GM12878 (cell line): Measurements from ENCODE around the gene MAGEB10. TPM values are rescaled to one million over a fixed set of nuclear protein-coding genes. Genes with fewer than 3 reads are reported as not detected.

Experiments
- ATAC-seq: fragments of 200-7000 bp; cut with Tn5 transposase; 3 replicates; pipeline ENCODE4 v1.9.1; 2020; ENCODE audit warnings: mild to moderate bottlenecking, moderate library complexity
- BruUV-seq: library from RNA; stranded (reverse); fragments of 400-500 nt; replicated peaks from 2 replicates; lab custom pipeline; 2021; lab: Mats Ljungman, UMichigan
- CTCF ChIA-PET: fragments of 300-600 bp; sonication (Branson Sonifier 250); formaldehyde crosslinking; extraction: SDS; loops from one replicate; lab custom pipeline; 2021; ENCODE audit warnings: inconsistent platforms; lab: Yijun Ruan, JAX
- POLR2A ChIA-PET: fragments of 350-600 bp; formaldehyde crosslinking; extraction: SDS; loops from one replicate; lab custom pipeline; 2021; ENCODE audit warnings: inconsistent platforms; lab: Charles Lee
- RAD21 ChIA-PET: fragments of 300-600 bp; sonication (Branson Sonifier 250); formaldehyde crosslinking; loops from one replicate; lab custom pipeline; 2023; ENCODE audit warnings: antibody characterized with exemption; ENCODE audit not compliant: unreplicated experiment; lab: Charles Lee
- SMC1A ChIA-PET: fragments of 300-600 bp; sonication (Branson Sonifier 250); formaldehyde crosslinking; loops from one replicate; lab custom pipeline; 2023; ENCODE audit not compliant: unreplicated experiment, uncharacterized antibody; lab: Charles Lee
- DNase-seq: peaks from one replicate; pipeline ENCODE4 v3.0.0-alpha.2; 2011; ENCODE audit warnings: low read depth, low spot score
- FAIRE-seq: peaks from 3 replicates; lab custom pipeline; 2011; peaks lifted over from hg19 to GRCh38; lab: Jason Lieb, UNC
- H2AFZ ChIP-seq: 2 replicates; pipeline ENCODE4 v1.6.0; 2011; ENCODE audit warnings: low read depth, low read length, control low read depth; ENCODE audit not compliant: control insufficient read depth
- H3K27ac ChIP-seq: 2 replicates; pipeline ENCODE4 v1.5.1; 2011; ENCODE audit warnings: control low read depth; ENCODE audit not compliant: control insufficient read depth, insufficient read depth
- H3K27me3 ChIP-seq, 2 experiments: replicated peaks in 1 of 2; 2 replicates each; pipeline versions ENCODE4 v1.6.0 to v1.6.1; 2011; ENCODE audit warnings: low read length in 1 of 2; ENCODE audit not compliant: control insufficient read depth in 2 of 2, insufficient read depth in 2 of 2
- H3K36me3 ChIP-seq, 2 experiments: 2 replicates each; pipeline ENCODE4 v1.5.1; 2011; ENCODE audit warnings: low read length in 1 of 2; ENCODE audit not compliant: control insufficient read depth in 2 of 2, insufficient read depth in 2 of 2
- H3K4me1 ChIP-seq: 2 replicates; pipeline ENCODE4 v1.6.1; 2011; ENCODE audit warnings: mild to moderate bottlenecking, low read length, moderate library complexity, mixed read lengths; ENCODE audit not compliant: control insufficient read depth, insufficient read depth
- H3K4me2 ChIP-seq: 2 replicates; pipeline ENCODE4 v1.6.0; 2011; ENCODE audit warnings: control low read depth; ENCODE audit not compliant: control insufficient read depth, insufficient read depth
- H3K4me3 ChIP-seq: fragments of 200-600 bp; sonication (generic); 2 replicates; pipeline ENCODE4 v1.5.1; 2016
- H3K79me2 ChIP-seq: 2 replicates; pipeline ENCODE4 v1.6.0; 2011; ENCODE audit warnings: low read length; ENCODE audit not compliant: control insufficient read depth, insufficient read depth
- H3K9ac ChIP-seq: 2 replicates; pipeline ENCODE4 v1.8.0; 2011; ENCODE audit warnings: low read length, control low read depth, mixed read lengths; ENCODE audit not compliant: control insufficient read depth, insufficient read depth
- H3K9me3 ChIP-seq: replicated peaks from 3 replicates; pipeline ENCODE4 v1.5.1; 2011; ENCODE audit warnings: mild to moderate bottlenecking, low read length; ENCODE audit not compliant: control insufficient read depth, insufficient read depth
- H4K20me1 ChIP-seq: 2 replicates; pipeline ENCODE4 v1.6.0; 2011; ENCODE audit not compliant: control insufficient read depth, insufficient read depth
- ATF7 ChIP-seq: fragments of 450-650 bp; IDR thresholded peaks from 2 replicates; pipeline ENCODE4 v1.6.1; 2016; ENCODE audit warnings: low read depth, mild to moderate bottlenecking
- ELK1 ChIP-seq: IDR thresholded peaks from 2 replicates; pipeline ENCODE4 v1.6.1; 2012; ENCODE audit warnings: low read depth, low read length, improper control_type of control experiment
- HDAC6 ChIP-seq: fragments of 200-600 bp; sonication (generic); IDR thresholded peaks from one replicate; pipeline ENCODE4 v1.8.0; 2017; ENCODE audit warnings: antibody characterized with exemption; ENCODE audit not compliant: unreplicated experiment
- IRF4 ChIP-seq: IDR thresholded peaks from 2 replicates; pipeline ENCODE4 v1.6.1; 2011; ENCODE audit warnings: low read depth, low read length
- MEF2B ChIP-seq: fragments of 450-650 bp; IDR thresholded peaks from 2 replicates; pipeline ENCODE4 v1.6.1; 2018; ENCODE audit warnings: mild to moderate bottlenecking, moderate library complexity; ENCODE audit not compliant: partially characterized antibody, poor library complexity, severe bottlenecking
- NFYA ChIP-seq: IDR thresholded peaks from 2 replicates; pipeline ENCODE4 v1.6.1; 2011; ENCODE audit warnings: low read depth, mild to moderate bottlenecking, low read length, improper control_type of control experiment, borderline replicate concordance
- NKRF ChIP-seq: fragments of 450-650 bp; conservative IDR thresholded peaks from 2 replicates; pipeline ENCODE4 v1.6.1; 2017; ENCODE audit warnings: mild to moderate bottlenecking, moderate library complexity
- NR2F1 ChIP-seq: fragments of 450-650 bp; conservative IDR thresholded peaks from 2 replicates; pipeline ENCODE4 v1.6.1; 2017; ENCODE audit warnings: mild to moderate bottlenecking
- RB1 ChIP-seq: fragments of 450-650 bp; formaldehyde crosslinking; IDR thresholded peaks from 2 replicates; pipeline ENCODE4 v1.6.1; 2017; ENCODE audit warnings: mild to moderate bottlenecking, borderline replicate concordance
- SP1 ChIP-seq: IDR thresholded peaks from one replicate; pipeline ENCODE4 v1.6.1; 2011; ENCODE audit warnings: low read depth, low read length
- SREBF2 ChIP-seq: IDR thresholded peaks from 2 replicates; pipeline ENCODE4 v1.6.1; 2012; ENCODE audit warnings: mild to moderate bottlenecking, low read length
- TCF3 ChIP-seq: IDR thresholded peaks from 2 replicates; pipeline ENCODE4 v1.6.1; 2012; ENCODE audit warnings: low read depth, mild to moderate bottlenecking, low read length, borderline replicate concordance; ENCODE audit not compliant: insufficient read depth
- ZBTB33 ChIP-seq: fragments of 450-650 bp; IDR thresholded peaks from 2 replicates; pipeline ENCODE4 v1.6.1; 2017; ENCODE audit warnings: mild to moderate bottlenecking
- ZNF384 ChIP-seq: IDR thresholded peaks from 2 replicates; pipeline ENCODE4 v1.6.1; 2012; ENCODE audit warnings: low read depth, mild to moderate bottlenecking, low read length, improper control_type of control experiment, borderline replicate concordance
- WGBS: methylation state at CpG from one replicate; pipeline ENCODE4 v1.1.6; 2016; ENCODE audit warnings: low lambda C conversion rate; ENCODE audit not compliant: insufficient replicate concordance, insufficient coverage; ENCODE audit errors: missing lambda C conversion rate; 5-methylcytosine and 5-hydroxymethylcytosine counted together
- in situ Hi-C: fragments of 300-500 bp; cut with MboI; formaldehyde crosslinking; loops from 9 replicates; pipeline ENCODE4 v1.14.3; 2018; ENCODE audit warnings: mixed read lengths
- intact Hi-C: fragments of 100-400 bp; cut with micrococcal nuclease; formaldehyde crosslinking; loops from one replicate; pipeline ENCODE4 v1.14.2; 2022; ENCODE audit not compliant: unreplicated experiment
- polyA plus RNA-seq, 11 experiments: library from polyadenylated mRNA; depleted of rRNA in 4 of 11; unstranded in 6 of 11; stranded (reverse) in 5 of 11; fragments of >200 nt; fragmentation: Nextera tagmentation in 4 of 11; fragmentation: Illumina TruSeq in 1 of 11; extraction: Ambion mirVana in 4 of 11; extraction: Trizol in 1 of 11; gene quantifications; 1 replicate in 1 of 11; 2 replicates in 10 of 11; pipeline versions ENCODE4 v1.2.1 to v1.2.3, GENCODE V29; 2011 to 2016; ENCODE audit warnings: inconsistent platforms in 2 of 11, missing spikeins in 2 of 11, low read depth in 1 of 11
- total RNA-seq, 4 experiments: library from RNA; depleted of rRNA in 3 of 4; stranded (reverse); fragments of >200 nt in 3 of 4; fragmentation: Illumina TruSeq in 1 of 4; extraction: Trizol in 1 of 4; gene quantifications; 2 replicates each; pipeline versions ENCODE4 v1.2.1 to v1.2.3, GENCODE V29; 2013 to 2021

MAGEB10 gene
- total and polyA plus RNA-seq, 10 of the 15 experiments (the other 5 are each of a cell fraction or from before 2014, with no cell fraction given), result not detected

GRCh38 chrX:27767387-27767786 lies 40.4 kb upstream of the MAGEB10 start:
- ChIA-PET RAD21 (no interaction called here), SMC1A (interaction anchor here (0.9 kb wide), 1 partner anchor 14 kb away, joined by 3 read pairs; no protein-coding TSS in a partner anchor), POLR2A (no interaction called here), CTCF (no interaction called here)
- Histone ChIP-seq H3K27me3 (no peaks in the 10 kb centered on the region), H3K27ac (no peak overlapping the region), H3K4me3 (no peak overlapping the region), H3K79me2 (no peaks in the 10 kb centered on the region), H2AFZ (no peak overlapping the region), H4K20me1 (no peaks in the 10 kb centered on the region), H3K4me1 (no peaks in the 10 kb centered on the region), H3K9me3 (no peaks in the 10 kb centered on the region), H3K36me3 (no peaks in the 10 kb centered on the region), H3K9ac (no peak overlapping the region), H3K4me2 (no peak overlapping the region)
- no peak for TF ChIP-seq HDAC6
- DNase-seq, result no peak
- ATAC-seq, result no peak
- BruUV-seq, result no TSS peak
- in situ Hi-C loops, result no loop called here
- no peak for FAIRE-seq
- intact Hi-C loops, result no loop called here

- Histone ChIP-seq H3K4me3 (no peak overlapping the region), H3K27ac (no peak overlapping the region), H3K4me2 (no peak overlapping the region), H3K27me3 (no peaks in the 10 kb centered on the region), H3K9ac (no peak overlapping the region), H4K20me1 (no peaks in the 10 kb centered on the region), H3K79me2 (no peaks in the 10 kb centered on the region), H2AFZ (no peak overlapping the region), H3K4me1 (no peaks in the 10 kb centered on the region), H3K36me3 (no peaks in the 10 kb centered on the region), H3K9me3 (no peaks in the 10 kb centered on the region)
- FAIRE-seq, result no peak
- RAD21 ChIA-PET, result no interaction called here
- no peak for DNase-seq
- intact Hi-C loops, result no loop called here
- CTCF ChIA-PET, result interaction anchor here (1.6 kb wide), 1 partner anchor 14 kb away, joined by 4 read pairs; no protein-coding TSS in a partner anchor
- 37% methylated on average over 2 of the region's 2 CpGs for WGBS
- SMC1A ChIA-PET, result no interaction called here
- BruUV-seq, result no TSS peak
- POLR2A ChIA-PET, result no interaction called here
- in situ Hi-C loops, result no loop called here
- ATAC-seq, result no peak
- TF ChIP-seq SP1 (no peak), SREBF2 (no peak), NKRF (no peak), IRF4 (no peak), NR2F1 (no peak), ATF7 (no peak), ZBTB33 (no peak), ZNF384 (no peak), NFYA (no peak), ELK1 (no peak), TCF3 (no peak), MEF2B (no peak), RB1 (no peak)
Measured at GRCh38 chrX:27775984-27776383, 31.8 kb upstream of the MAGEB10 start.
